GM12874 (cell line): Measurements from ENCODE around the gene SPATA2L.

Source experiments
- TF ChIP-seq, protein P1 (sequence below): IDR thresholded peaks from 2 replicates; pipeline ENCODE4 v1.5.1; 2011; ENCODE audit warnings: low read depth, mild to moderate bottlenecking, control low read depth, low read length, moderate library complexity; ENCODE audit not compliant: insufficient read depth

Gene SPATA2L

DNA sequence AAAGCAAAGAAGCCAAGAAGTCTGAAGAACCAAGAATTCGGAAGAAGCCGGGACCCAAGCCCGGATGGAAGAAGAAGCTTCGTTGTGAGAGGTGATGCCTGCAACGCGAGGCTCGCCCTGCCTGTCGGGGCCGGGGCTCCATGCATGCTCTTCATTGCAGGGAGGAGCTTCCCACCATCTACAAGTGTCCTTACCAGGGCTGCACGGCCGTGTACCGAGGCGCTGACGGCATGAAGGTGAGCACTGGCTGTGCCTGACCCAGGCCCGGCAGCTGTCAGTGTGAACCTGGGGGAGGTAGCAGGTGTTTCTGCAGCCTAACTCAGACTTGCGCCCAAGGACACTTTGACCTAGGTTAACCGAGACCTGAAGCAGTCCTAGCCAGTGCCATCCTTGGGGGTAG, 31.8 kb upstream of the SPATA2L start:
- TF ChIP-seq, protein P1, sequence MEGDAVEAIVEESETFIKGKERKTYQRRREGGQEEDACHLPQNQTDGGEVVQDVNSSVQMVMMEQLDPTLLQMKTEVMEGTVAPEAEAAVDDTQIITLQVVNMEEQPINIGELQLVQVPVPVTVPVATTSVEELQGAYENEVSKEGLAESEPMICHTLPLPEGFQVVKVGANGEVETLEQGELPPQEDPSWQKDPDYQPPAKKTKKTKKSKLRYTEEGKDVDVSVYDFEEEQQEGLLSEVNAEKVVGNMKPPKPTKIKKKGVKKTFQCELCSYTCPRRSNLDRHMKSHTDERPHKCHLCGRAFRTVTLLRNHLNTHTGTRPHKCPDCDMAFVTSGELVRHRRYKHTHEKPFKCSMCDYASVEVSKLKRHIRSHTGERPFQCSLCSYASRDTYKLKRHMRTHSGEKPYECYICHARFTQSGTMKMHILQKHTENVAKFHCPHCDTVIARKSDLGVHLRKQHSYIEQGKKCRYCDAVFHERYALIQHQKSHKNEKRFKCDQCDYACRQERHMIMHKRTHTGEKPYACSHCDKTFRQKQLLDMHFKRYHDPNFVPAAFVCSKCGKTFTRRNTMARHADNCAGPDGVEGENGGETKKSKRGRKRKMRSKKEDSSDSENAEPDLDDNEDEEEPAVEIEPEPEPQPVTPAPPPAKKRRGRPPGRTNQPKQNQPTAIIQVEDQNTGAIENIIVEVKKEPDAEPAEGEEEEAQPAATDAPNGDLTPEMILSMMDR: no peak

GRCh38 chr16:89732918-89733242, 31.4 kb upstream of the SPATA2L start:
- TF ChIP-seq, protein P1: no peak

- TF ChIP-seq, protein P1: no peak
Observed at GRCh38 chr16:89732142-89732917, 30.8 kb upstream of the SPATA2L start.

DNA sequence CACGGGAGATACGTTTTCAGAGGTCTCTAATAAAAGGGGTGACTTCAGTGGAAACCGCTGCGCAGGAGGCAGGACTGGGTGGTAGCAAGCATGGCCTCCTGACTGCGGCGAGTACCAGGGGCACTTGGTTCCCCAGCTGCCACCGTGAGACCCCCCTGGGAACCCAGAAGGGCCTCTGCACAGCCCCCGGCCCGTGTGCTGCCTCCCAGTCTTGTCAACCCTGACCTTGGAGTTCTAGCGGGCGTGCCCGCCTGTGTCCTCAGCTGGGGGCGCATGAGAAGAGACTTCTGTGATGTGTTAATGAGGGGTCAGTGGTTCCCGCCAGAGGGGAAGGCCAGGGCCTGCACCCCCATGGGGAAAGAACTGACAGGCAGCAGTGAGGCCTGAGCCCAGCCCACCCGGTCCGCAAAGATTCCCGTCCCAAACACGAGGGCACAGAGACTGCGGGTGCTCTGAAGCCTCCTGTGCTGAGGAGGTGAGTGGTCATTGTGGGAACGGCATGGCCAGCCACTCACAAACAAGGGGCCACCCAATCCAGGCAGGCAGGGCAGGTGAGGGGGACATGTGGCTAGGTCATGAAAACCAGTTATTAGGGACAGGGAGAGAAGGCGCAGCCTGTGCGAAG, 29.2 kb upstream of the SPATA2L start:
- TF ChIP-seq, protein P1: no peak

- TF ChIP-seq, protein P1: no peak
Observed at GRCh38 chr16:89729863-89730593, 28.5 kb upstream of the SPATA2L start.

DNA sequence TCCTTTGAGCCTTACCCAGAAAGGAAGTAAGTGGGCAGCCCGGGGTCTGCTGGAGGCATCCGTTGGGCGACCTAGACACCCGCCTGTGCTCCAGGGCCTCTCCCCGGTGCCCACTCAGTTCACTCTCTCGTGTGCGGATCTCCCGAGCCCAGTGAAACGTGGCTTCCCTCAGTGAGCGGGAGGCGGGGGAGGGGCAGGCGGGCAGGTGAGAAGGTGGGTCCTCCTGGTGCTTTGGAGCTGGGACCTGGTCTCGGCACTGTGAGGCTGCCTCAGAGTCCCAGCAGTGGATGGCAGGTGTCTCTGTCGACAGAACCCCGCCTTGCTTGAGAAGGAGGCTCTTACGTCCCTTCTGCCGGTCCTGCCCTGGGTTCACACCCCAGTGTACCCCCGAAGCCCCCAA, 27.8 kb upstream of the SPATA2L start:
- TF ChIP-seq, protein P1: no peak

- TF ChIP-seq, protein P1: no peak
Observed at GRCh38 chr16:89727406-89728120, 26.1 kb upstream of the SPATA2L start.
